ENCODE results near the gene SIGLEC10.
"Not testable (repeated sequence)": the region's sequence is repeated elsewhere in the genome, so short reads cannot be mapped to it uniquely, and the experiment has no call there.

SIGLEC10 gene

GRCh38 chr19:51439021-51439465 is 21.6 kb upstream of the SIGLEC10 start:
- Histone ChIP-seq H3K27ac (ENCODE audit: low read depth in 2 of 2, low read length in 2 of 2) (no peak overlapping the region), H3K36me3 (ENCODE audit: control insufficient read depth in 2 of 2, insufficient read depth in 2 of 2, low read length in 2 of 2) (no peaks in the 10 kb centered on the region), H3K4me1 (ENCODE audit: control insufficient read depth in 2 of 2, insufficient read depth in 2 of 2, low read length in 2 of 2) (peaks cover 0 to 4% of the 10 kb centered on the region in 2 donors), H3K9me3 (ENCODE audit: control insufficient read depth in 2 of 2, low read length in 2 of 2) (no peaks in the 10 kb centered on the region), H3K27me3 (ENCODE audit: control insufficient read depth in 2 of 2, insufficient read depth in 2 of 2, low read length in 2 of 2) (peaks cover 0 to 5% of the 10 kb centered on the region in 2 donors), H3K9ac (ENCODE audit: low read depth in 1 of 2, low read length in 2 of 2) (no peak overlapping the region), H3K4me3 (ENCODE audit: low read length in 2 of 2) (no peak overlapping the region)

- Histone ChIP-seq H3K36me3 (ENCODE audit: control insufficient read depth in 2 of 2, insufficient read depth in 2 of 2, low read length in 2 of 2) (no peaks in the 10 kb centered on the region), H3K4me1 (ENCODE audit: control insufficient read depth in 2 of 2, insufficient read depth in 2 of 2, low read length in 2 of 2) (no peaks in the 10 kb centered on the region), H3K9ac (ENCODE audit: low read depth in 1 of 2, low read length in 2 of 2) (no peak overlapping the region), H3K4me3 (ENCODE audit: low read length in 2 of 2) (no peak overlapping the region), H3K27ac (ENCODE audit: low read depth in 2 of 2, low read length in 2 of 2) (no peak overlapping the region), H3K27me3 (ENCODE audit: control insufficient read depth in 2 of 2, insufficient read depth in 2 of 2, low read length in 2 of 2) (peaks cover 0 to 5% of the 10 kb centered on the region in 2 donors), H3K9me3 (ENCODE audit: control insufficient read depth in 2 of 2, low read length in 2 of 2) (no peaks in the 10 kb centered on the region)
Measured at GRCh38 chr19:51434456-51434855, 17.0 kb upstream of the SIGLEC10 start.

- Histone ChIP-seq H3K9ac (ENCODE audit: low read depth in 1 of 2, low read length in 2 of 2) (no peak overlapping the region), H3K4me1 (ENCODE audit: control insufficient read depth in 2 of 2, insufficient read depth in 2 of 2, low read length in 2 of 2) (no peaks in the 10 kb centered on the region)
Measured at GRCh38 chr19:51433043-51433442, 15.6 kb upstream of the SIGLEC10 start.

GRCh38 chr19:51431124-51431523 is 13.7 kb upstream of the SIGLEC10 start:
- no peak overlapping the region for H3K9ac ChIP-seq (ENCODE audit: low read depth in 1 of 2, low read length in 2 of 2)
- no peaks in the 10 kb centered on the region for H3K36me3 ChIP-seq (ENCODE audit: control insufficient read depth in 2 of 2, insufficient read depth in 2 of 2, low read length in 2 of 2)
- no peak overlapping the region for H3K4me3 ChIP-seq (ENCODE audit: low read length in 2 of 2)
- no peaks in the 10 kb centered on the region for H3K9me3 ChIP-seq (ENCODE audit: control insufficient read depth in 2 of 2, low read length in 2 of 2)
- no peaks in the 10 kb centered on the region for H3K4me1 ChIP-seq (ENCODE audit: control insufficient read depth in 2 of 2, insufficient read depth in 2 of 2, low read length in 2 of 2)
- no peaks in the 10 kb centered on the region for H3K27me3 ChIP-seq (ENCODE audit: control insufficient read depth in 2 of 2, insufficient read depth in 2 of 2, low read length in 2 of 2)
- H3K27ac ChIP-seq (ENCODE audit: low read depth in 2 of 2, low read length in 2 of 2) = no peak overlapping the region

More at GRCh38 chr19:51433043-51433442, 15.6 kb upstream of the SIGLEC10 start:
- Histone ChIP-seq H3K36me3 (ENCODE audit: control insufficient read depth in 2 of 2, insufficient read depth in 2 of 2, low read length in 2 of 2) (no peaks in the 10 kb centered on the region), H3K4me3 (ENCODE audit: low read length in 2 of 2) (no peak overlapping the region), H3K27me3 (ENCODE audit: control insufficient read depth in 2 of 2, insufficient read depth in 2 of 2, low read length in 2 of 2) (no peaks in the 10 kb centered on the region), H3K27ac (ENCODE audit: low read depth in 2 of 2, low read length in 2 of 2) (no peak overlapping the region), H3K9me3 (ENCODE audit: control insufficient read depth in 2 of 2, low read length in 2 of 2) (no peaks in the 10 kb centered on the region)

GRCh38 chr19:51430221-51430620 is 12.8 kb upstream of the SIGLEC10 start:
- no peak overlapping the region for H3K9ac ChIP-seq (ENCODE audit: low read depth in 1 of 2, low read length in 2 of 2)
- no peaks in the 10 kb centered on the region for H3K9me3 ChIP-seq (ENCODE audit: control insufficient read depth in 2 of 2, low read length in 2 of 2)
- H3K4me3 ChIP-seq (ENCODE audit: low read length in 2 of 2) = no peak overlapping the region
- no peaks in the 10 kb centered on the region for H3K27me3 ChIP-seq (ENCODE audit: control insufficient read depth in 2 of 2, insufficient read depth in 2 of 2, low read length in 2 of 2)
- H3K36me3 ChIP-seq (ENCODE audit: control insufficient read depth in 2 of 2, insufficient read depth in 2 of 2, low read length in 2 of 2) = no peaks in the 10 kb centered on the region
- no peak overlapping the region for H3K27ac ChIP-seq (ENCODE audit: low read depth in 2 of 2, low read length in 2 of 2)
- H3K4me1 ChIP-seq (ENCODE audit: control insufficient read depth in 2 of 2, insufficient read depth in 2 of 2, low read length in 2 of 2) = no peaks in the 10 kb centered on the region

- Histone ChIP-seq H3K4me3 (ENCODE audit: low read length in 2 of 2) (no peak overlapping the region), H3K27me3 (ENCODE audit: control insufficient read depth in 2 of 2, insufficient read depth in 2 of 2, low read length in 2 of 2) (no peaks in the 10 kb centered on the region), H3K4me1 (ENCODE audit: control insufficient read depth in 2 of 2, insufficient read depth in 2 of 2, low read length in 2 of 2) (no peaks in the 10 kb centered on the region), H3K36me3 (ENCODE audit: control insufficient read depth in 2 of 2, insufficient read depth in 2 of 2, low read length in 2 of 2) (no peaks in the 10 kb centered on the region), H3K9me3 (ENCODE audit: control insufficient read depth in 2 of 2, low read length in 2 of 2) (no peaks in the 10 kb centered on the region), H3K9ac (ENCODE audit: low read depth in 1 of 2, low read length in 2 of 2) (no peak overlapping the region), H3K27ac (ENCODE audit: low read depth in 2 of 2, low read length in 2 of 2) (no peak overlapping the region)
Measured at GRCh38 chr19:51427201-51427600, 9.8 kb upstream of the SIGLEC10 start.

- no peaks in the 10 kb centered on the region for H3K27me3 ChIP-seq (ENCODE audit: control insufficient read depth in 2 of 2, insufficient read depth in 2 of 2, low read length in 2 of 2)
- no peaks in the 10 kb centered on the region for H3K4me1 ChIP-seq (ENCODE audit: control insufficient read depth in 2 of 2, insufficient read depth in 2 of 2, low read length in 2 of 2)
- no peak overlapping the region for H3K4me3 ChIP-seq (ENCODE audit: low read length in 2 of 2)
- H3K27ac ChIP-seq (ENCODE audit: low read depth in 2 of 2, low read length in 2 of 2) = no peak overlapping the region
- H3K9ac ChIP-seq (ENCODE audit: low read depth in 1 of 2, low read length in 2 of 2) = no peak overlapping the region
- no peaks in the 10 kb centered on the region for H3K36me3 ChIP-seq (ENCODE audit: control insufficient read depth in 2 of 2, insufficient read depth in 2 of 2, low read length in 2 of 2)
- H3K9me3 ChIP-seq (ENCODE audit: control insufficient read depth in 2 of 2, low read length in 2 of 2) = no peaks in the 10 kb centered on the region
Measured at GRCh38 chr19:51422053-51422448, 4.6 kb upstream of the SIGLEC10 start.

- H3K27ac ChIP-seq (ENCODE audit: low read depth in 2 of 2, low read length in 2 of 2) = no peak overlapping the region
- no peak overlapping the region for H3K4me3 ChIP-seq (ENCODE audit: low read length in 2 of 2)
Measured at GRCh38 chr19:51421229-51422052, 4.0 kb upstream of the SIGLEC10 start.

GRCh38 chr19:51420511-51420910 is 3.1 kb upstream of the SIGLEC10 start:
- H3K27ac ChIP-seq (ENCODE audit: low read depth in 2 of 2, low read length in 2 of 2); H3K27me3 ChIP-seq (ENCODE audit: control insufficient read depth in 2 of 2, insufficient read depth in 2 of 2, low read length in 2 of 2); H3K36me3 ChIP-seq (ENCODE audit: control insufficient read depth in 2 of 2, insufficient read depth in 2 of 2, low read length in 2 of 2); H3K9me3 ChIP-seq (ENCODE audit: control insufficient read depth in 2 of 2, low read length in 2 of 2); H3K4me3 ChIP-seq (ENCODE audit: low read length in 2 of 2); H3K9ac ChIP-seq (ENCODE audit: low read depth in 1 of 2, low read length in 2 of 2); H3K4me1 ChIP-seq (ENCODE audit: control insufficient read depth in 2 of 2, insufficient read depth in 2 of 2, low read length in 2 of 2): not testable (repeated sequence)

More at GRCh38 chr19:51421229-51422052, 4.0 kb upstream of the SIGLEC10 start:
- no peak overlapping the region for H3K9ac ChIP-seq (ENCODE audit: low read depth in 1 of 2, low read length in 2 of 2)
- no peaks in the 10 kb centered on the region for H3K4me1 ChIP-seq (ENCODE audit: control insufficient read depth in 2 of 2, insufficient read depth in 2 of 2, low read length in 2 of 2)
- H3K36me3 ChIP-seq (ENCODE audit: control insufficient read depth in 2 of 2, insufficient read depth in 2 of 2, low read length in 2 of 2) = no peaks in the 10 kb centered on the region
- H3K27me3 ChIP-seq (ENCODE audit: control insufficient read depth in 2 of 2, insufficient read depth in 2 of 2, low read length in 2 of 2) = no peaks in the 10 kb centered on the region
- no peaks in the 10 kb centered on the region for H3K9me3 ChIP-seq (ENCODE audit: control insufficient read depth in 2 of 2, low read length in 2 of 2)

GRCh38 chr19:51418707-51419106 is 1.3 kb upstream of the SIGLEC10 start:
- no peaks in the 10 kb centered on the region for H3K4me1 ChIP-seq (ENCODE audit: control insufficient read depth in 2 of 2, insufficient read depth in 2 of 2, low read length in 2 of 2)
- no peak overlapping the region for H3K9ac ChIP-seq (ENCODE audit: low read depth in 1 of 2, low read length in 2 of 2)
- H3K4me3 ChIP-seq (ENCODE audit: low read length in 2 of 2) = no peak overlapping the region
- peak overlapping the region in 1 of 2 donors; percentile 32 for H3K27ac ChIP-seq (ENCODE audit: low read depth in 2 of 2, low read length in 2 of 2)
- H3K27me3 ChIP-seq (ENCODE audit: control insufficient read depth in 2 of 2, insufficient read depth in 2 of 2, low read length in 2 of 2) = no peaks in the 10 kb centered on the region
- no peaks in the 10 kb centered on the region for H3K9me3 ChIP-seq (ENCODE audit: control insufficient read depth in 2 of 2, low read length in 2 of 2)
- no peaks in the 10 kb centered on the region for H3K36me3 ChIP-seq (ENCODE audit: control insufficient read depth in 2 of 2, insufficient read depth in 2 of 2, low read length in 2 of 2)
